Sigmoid colon (tissue), 3 donors: ENCODE measurements around the gene TMEM114.

Experiments used
- POLR2A ChIP-seq, 2 donors: fragments of 450-650 bp; IDR thresholded peaks; one replicate each; pipeline ENCODE4 v1.6.1; 2016; ENCODE audit warnings: antibody characterized with exemption in 2 of 2, mild to moderate bottlenecking in 2 of 2, moderate library complexity in 2 of 2
- TF ChIP-seq, protein P1 (sequence below), 4 experiments: fragments of 450-650 bp in 3 of 4; fragments of 200-600 bp in 1 of 4; IDR thresholded peaks; one replicate each; pipeline ENCODE4 v1.5.1; 2016 to 2019; ENCODE audit warnings: antibody characterized with exemption in 4 of 4, mild to moderate bottlenecking in 3 of 4, moderate library complexity in 2 of 4

DNA sequence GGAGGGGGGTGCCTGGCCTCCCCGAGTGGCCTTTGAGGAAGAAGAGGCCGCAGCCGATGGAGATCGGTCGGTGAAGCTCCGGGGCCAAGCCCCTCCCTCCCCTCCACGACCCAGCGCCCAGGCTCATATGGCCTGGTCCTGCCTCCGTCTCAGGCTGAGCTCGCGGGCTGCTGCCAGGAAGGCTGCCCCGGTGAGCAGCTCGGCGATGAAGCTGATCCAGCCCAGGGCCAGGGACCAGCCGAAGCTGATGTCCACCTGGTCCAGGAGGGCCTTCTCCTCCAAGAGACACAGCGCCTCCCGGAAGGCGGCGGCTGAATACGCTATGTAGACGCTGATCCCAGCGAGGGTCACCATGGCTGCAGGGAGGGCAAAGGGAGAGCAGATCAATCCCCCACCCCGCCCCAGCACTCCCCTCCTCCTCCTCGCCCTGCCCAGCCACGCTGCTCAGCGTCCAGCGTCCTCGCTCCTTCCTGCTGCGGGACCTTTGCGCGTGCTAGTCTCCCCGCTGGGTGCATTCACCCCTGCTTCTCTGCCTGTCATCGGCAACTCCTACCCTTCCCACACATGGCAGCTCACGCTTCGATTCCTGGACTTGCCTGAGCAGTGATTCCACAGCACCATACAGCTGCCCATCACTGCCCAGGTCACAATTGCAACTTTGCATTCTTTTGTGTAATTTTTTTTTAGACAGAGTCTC lies 20.5 kb downstream of the TMEM114 start:
- TF ChIP-seq, protein P1, sequence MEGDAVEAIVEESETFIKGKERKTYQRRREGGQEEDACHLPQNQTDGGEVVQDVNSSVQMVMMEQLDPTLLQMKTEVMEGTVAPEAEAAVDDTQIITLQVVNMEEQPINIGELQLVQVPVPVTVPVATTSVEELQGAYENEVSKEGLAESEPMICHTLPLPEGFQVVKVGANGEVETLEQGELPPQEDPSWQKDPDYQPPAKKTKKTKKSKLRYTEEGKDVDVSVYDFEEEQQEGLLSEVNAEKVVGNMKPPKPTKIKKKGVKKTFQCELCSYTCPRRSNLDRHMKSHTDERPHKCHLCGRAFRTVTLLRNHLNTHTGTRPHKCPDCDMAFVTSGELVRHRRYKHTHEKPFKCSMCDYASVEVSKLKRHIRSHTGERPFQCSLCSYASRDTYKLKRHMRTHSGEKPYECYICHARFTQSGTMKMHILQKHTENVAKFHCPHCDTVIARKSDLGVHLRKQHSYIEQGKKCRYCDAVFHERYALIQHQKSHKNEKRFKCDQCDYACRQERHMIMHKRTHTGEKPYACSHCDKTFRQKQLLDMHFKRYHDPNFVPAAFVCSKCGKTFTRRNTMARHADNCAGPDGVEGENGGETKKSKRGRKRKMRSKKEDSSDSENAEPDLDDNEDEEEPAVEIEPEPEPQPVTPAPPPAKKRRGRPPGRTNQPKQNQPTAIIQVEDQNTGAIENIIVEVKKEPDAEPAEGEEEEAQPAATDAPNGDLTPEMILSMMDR (IDR thresholded peaks at IDR 0.05): no peak
- TF ChIP-seq POLR2A (IDR thresholded peaks at IDR 0.05): no peak
